K562 (cell line): ENCODE results near the gene TDRKH. TPM values are rescaled to one million over a fixed set of nuclear protein-coding genes. Genes with fewer than 3 reads are reported as not detected.

Experiments used
- ATAC-seq: fragments of 200-7000 bp; cut with Tn5 transposase; 3 replicates; pipeline ENCODE4 v1.9.1; 2020; ENCODE audit warnings: moderate library complexity
- BruUV-seq: library from RNA; stranded (reverse); fragments of 400-500 nt; replicated peaks from 2 replicates; lab custom pipeline; 2021; lab: Mats Ljungman, UMichigan
- CTCF ChIA-PET: fragments of 300-600 bp; formaldehyde crosslinking; extraction: SDS; loops from one replicate; lab custom pipeline; 2021; ENCODE audit warnings: low intra/inter-chr PET ratio; lab: Yijun Ruan, JAX
- POLR2A ChIA-PET: fragments of 300-600, 350-650 bp; sonication (Branson Sonifier 250); formaldehyde crosslinking; extraction: SDS; loops from one replicate; lab custom pipeline; 2021; ENCODE audit warnings: antibody characterized with exemption, inconsistent platforms; lab: Yijun Ruan, JAX
- DNase-seq, 4 experiments: peaks; one replicate each; pipeline versions ENCODE4 v3.0.0 to v3.0.0-alpha.2; 2011 to 2018; ENCODE audit warnings: low spot score in 3 of 4, mixed read lengths in 3 of 4; ENCODE audit errors: extremely low read depth in 1 of 4
- FAIRE-seq: peaks from 2 replicates; lab custom pipeline; 2011; peaks lifted over from hg19 to GRCh38; lab: Jason Lieb, UNC
- H2AFZ ChIP-seq: 2 replicates; pipeline ENCODE4 v1.6.0; 2011; ENCODE audit warnings: low read depth, low read length, control low read depth, inconsistent platforms
- H3K27ac ChIP-seq: fragments of 200-600 bp; 3 replicates; pipeline ENCODE4 v1.8.0; 2011; ENCODE audit warnings: low read depth, mild to moderate bottlenecking, control low read depth, inconsistent platforms, low read length, moderate library complexity, mixed read lengths; ENCODE audit errors: extremely low read depth
- H3K27me3 ChIP-seq, 2 experiments: fragments of 300-600 bp in 1 of 2; 2 replicates in 1 of 2; 3 replicates in 1 of 2; pipeline versions ENCODE4 v1.6.0 to v1.8.0; 2011; ENCODE audit warnings: inconsistent platforms in 2 of 2, low read length in 2 of 2, mild to moderate bottlenecking in 1 of 2, mixed read lengths in 1 of 2, moderate library complexity in 1 of 2; ENCODE audit not compliant: control insufficient read depth in 2 of 2, insufficient read depth in 2 of 2
- H3K36me3 ChIP-seq: fragments of 300-600 bp; 3 replicates; pipeline ENCODE4 v1.8.0; 2011; ENCODE audit warnings: mild to moderate bottlenecking, low read length, inconsistent platforms; ENCODE audit not compliant: control insufficient read depth, insufficient read depth
- H3K4me1 ChIP-seq, 2 experiments: fragments of 200-600 bp in 1 of 2; replicated peaks in 1 of 2; 2 replicates in 1 of 2; 3 replicates in 1 of 2; pipeline versions ENCODE4 v1.5.1 to v1.8.0; 2011; ENCODE audit warnings: inconsistent platforms in 2 of 2, low read length in 2 of 2, mild to moderate bottlenecking in 1 of 2, mixed read lengths in 1 of 2, moderate library complexity in 1 of 2; ENCODE audit not compliant: control insufficient read depth in 2 of 2, insufficient read depth in 2 of 2
- H3K4me2 ChIP-seq: 2 replicates; pipeline ENCODE4 v1.6.1; 2011; ENCODE audit warnings: low read length, control low read depth, inconsistent platforms, mixed read lengths; ENCODE audit not compliant: insufficient read depth
- H3K4me3 ChIP-seq: fragments of 200-600 bp; sonication (generic), shearing (Covaris generic); 2 replicates; pipeline ENCODE4 v1.5.1; 2016; ENCODE audit warnings: control low read depth, inconsistent platforms
- H3K79me2 ChIP-seq: fragments of 200-600 bp; 3 replicates; pipeline ENCODE4 v1.8.0; 2011; ENCODE audit warnings: low read length, inconsistent platforms; ENCODE audit not compliant: control insufficient read depth, insufficient read depth
- H3K9ac ChIP-seq, 2 experiments: 2 replicates each; pipeline versions ENCODE4 v1.6.0 to v1.6.1; 2011; ENCODE audit warnings: low read depth in 2 of 2, low read length in 2 of 2, control low read depth in 1 of 2, inconsistent platforms in 1 of 2, mild to moderate bottlenecking in 1 of 2, mixed read lengths in 1 of 2; ENCODE audit not compliant: insufficient read depth in 1 of 2
- H3K9me1 ChIP-seq: one replicate; pipeline ENCODE4 v1.6.0; 2011; ENCODE audit warnings: inconsistent platforms, mild to moderate bottlenecking, low read length, moderate library complexity; ENCODE audit not compliant: control insufficient read depth, insufficient read depth
- H3K9me3 ChIP-seq: replicated peaks from 2 replicates; pipeline ENCODE4 v1.5.1; 2011; ENCODE audit warnings: low read depth, low read length, inconsistent platforms; ENCODE audit not compliant: control insufficient read depth, insufficient read depth
- H4K20me1 ChIP-seq: replicated peaks from 2 replicates; pipeline ENCODE4 v1.6.1; 2011; ENCODE audit warnings: low read length, inconsistent platforms, mixed read lengths; ENCODE audit not compliant: control insufficient read depth, insufficient read depth
- CEBPG ChIP-seq, 3 experiments: fragments of 200-800 bp in 1 of 3; sonication (Bioruptor generic) in 1 of 3; sonication (generic) in 1 of 3; formaldehyde crosslinking in 1 of 3; IDR thresholded peaks in 2 of 3; conservative IDR thresholded peaks in 1 of 3; 2 replicates each; pipeline versions ENCODE4 v1.6.1 to v1.8.0; 2016 to 2022; ENCODE audit warnings: missing compliant biosample characterization in 2 of 3, missing genetic modification characterization in 2 of 3, mild to moderate bottlenecking in 1 of 3, missing genetic modification reagents in 1 of 3
- ILF3 ChIP-seq: fragments of 450-650 bp; IDR thresholded peaks from 2 replicates; pipeline ENCODE4 v1.6.1; 2018; ENCODE audit warnings: antibody characterized with exemption, mild to moderate bottlenecking, moderate library complexity, borderline replicate concordance
- KLF6 ChIP-seq: fragments of 250-450 bp; sonication (Bioruptor Pico); IDR thresholded peaks from 2 replicates; pipeline ENCODE4 v1.4.0; 2020; ENCODE audit warnings: mild to moderate bottlenecking, moderate library complexity, borderline replicate concordance
- RNF219 ChIP-seq: fragments of 250-450 bp; sonication (Bioruptor Pico); IDR thresholded peaks from 2 replicates; pipeline ENCODE4 v1.5.0; 2022; ENCODE audit warnings: mild to moderate bottlenecking
- SIN3B ChIP-seq: fragments of 450-650 bp; IDR thresholded peaks from 2 replicates; pipeline ENCODE4 v1.6.1; 2017; ENCODE audit warnings: low read depth, mild to moderate bottlenecking, moderate library complexity
- TARDBP ChIP-seq: fragments of 450-650 bp; IDR thresholded peaks from 2 replicates; pipeline ENCODE4 v1.6.1; 2016
- ZBTB34 ChIP-seq: fragments of 250-450 bp; sonication (Bioruptor Pico); IDR thresholded peaks from 2 replicates; pipeline ENCODE4 v1.8.0; 2021; ENCODE audit warnings: mild to moderate bottlenecking, moderate library complexity
- ZNF280A ChIP-seq: fragments of 450-650 bp; IDR thresholded peaks from 2 replicates; pipeline ENCODE4 v1.6.1; 2018; ENCODE audit warnings: mild to moderate bottlenecking, low read depth; ENCODE audit not compliant: partially characterized antibody
- ZNF395 ChIP-seq: fragments of 200-800 bp; sonication (Bioruptor generic); IDR thresholded peaks from 2 replicates; pipeline ENCODE4 v1.6.1; 2017; ENCODE audit warnings: missing genetic modification characterization, missing compliant biosample characterization
- WGBS: fragments of 100-300 bp; shearing (Covaris generic); methylation state at CpG from one replicate; pipeline ENCODE4 v1.1.6; 2016; ENCODE audit warnings: low coverage, mixed read lengths; ENCODE audit not compliant: insufficient coverage; ENCODE audit errors: missing lambda C conversion rate; 5-methylcytosine and 5-hydroxymethylcytosine counted together
- in situ Hi-C: fragments of 300-500 bp; cut with MboI; formaldehyde crosslinking; loops from 4 replicates; pipeline ENCODE4 v1.15.0; 2018; ENCODE audit warnings: inconsistent platforms, mixed read lengths
- intact Hi-C: fragments of 100-400 bp; cut with micrococcal nuclease; formaldehyde crosslinking; loops from 2 replicates; pipeline ENCODE4 v1.14.2; 2022
- polyA plus RNA-seq, 8 experiments: library from polyadenylated mRNA; depleted of rRNA in 4 of 8; stranded (reverse) in 5 of 8; unstranded in 3 of 8; fragments of >200 nt; fragmentation: Nextera tagmentation in 2 of 8; fragmentation: Illumina TruSeq in 1 of 8; extraction: Ambion mirVana in 2 of 8; extraction: Trizol in 1 of 8; gene quantifications; 2 replicates each; pipeline versions ENCODE4 v1.2.1 to v1.2.3, GENCODE V29; 2011 to 2014; ENCODE audit warnings: inconsistent platforms in 1 of 8, missing spikeins in 1 of 8
- total RNA-seq, 7 experiments: library from RNA; depleted of rRNA in 6 of 7; stranded (reverse); fragments of >200 nt in 6 of 7; fragmentation: Illumina TruSeq in 2 of 7; extraction: Trizol in 2 of 7; gene quantifications; 2 replicates each; pipeline versions ENCODE4 v1.2.1 to v1.2.3, GENCODE V29; 2011 to 2021; ENCODE audit warnings: low replicate concordance in 1 of 7

Gene TDRKH
- total and polyA plus RNA-seq, 9 of the 15 experiments (the other 6 are each of a cell fraction or from before 2014, with no cell fraction given): 4.3 to 21.3 (median 8.4) TPM

- Histone ChIP-seq H3K4me2 (no peak overlapping the region), H3K4me3 (no peak overlapping the region), H3K9me1 (no peaks in the 10 kb centered on the region), H3K79me2 (no peaks in the 10 kb centered on the region), H3K27ac (no peak overlapping the region), H3K36me3 (no peaks in the 10 kb centered on the region), H3K9me3 (no peaks in the 10 kb centered on the region), H4K20me1 (peaks cover 19% of the 10 kb centered on the region), H2AFZ (no peak overlapping the region), H3K27me3 (peaks cover 56 to 92% of the 10 kb centered on the region in 2 experiments), H3K9ac (no peak overlapping the region), H3K4me1 (peaks cover 0 to 8% of the 10 kb centered on the region in 2 experiments; a peak in 1 of 5 replicates)
- DNase-seq (no peak), FAIRE-seq (no peak), ATAC-seq (no peak)
- BruUV-seq: no TSS peak
- POLR2A ChIA-PET: interaction anchor here (1.0 kb wide), 1 partner anchor 18 kb away, joined by 3 read pairs; no protein-coding TSS in a partner anchor
- in situ Hi-C loops: no loop called here
- WGBS: 0% methylated on average over 3 of the region's 3 CpGs
- intact Hi-C loops: no loop called here
- CTCF ChIA-PET: no interaction called here
- TF ChIP-seq SIN3B: no peak
- no peak for TF ChIP-seq ZNF280A
- no peak for TF ChIP-seq ZBTB34
- no peak for TF ChIP-seq ZNF395
- TF ChIP-seq TARDBP: no peak
- no peak for TF ChIP-seq ILF3
- no peak for TF ChIP-seq KLF6 (CRISPR knock-in tag)
- no peak for TF ChIP-seq RNF219 (CRISPR knock-in tag)
- TF ChIP-seq CEBPG (CRISPR knock-in tag; IDR thresholded peaks at IDR 0.05): no peak
- TF ChIP-seq CEBPG (tag; conservative IDR thresholded peaks at IDR 0.05 in 1 of 2, IDR thresholded peaks at IDR 0.05 in 1 of 2): no peak
Measured at GRCh38 chr1:151803915-151804314, 13.6 kb upstream of the TDRKH start.
